ENCODE measurements around the gene ZER1.

DNA sequence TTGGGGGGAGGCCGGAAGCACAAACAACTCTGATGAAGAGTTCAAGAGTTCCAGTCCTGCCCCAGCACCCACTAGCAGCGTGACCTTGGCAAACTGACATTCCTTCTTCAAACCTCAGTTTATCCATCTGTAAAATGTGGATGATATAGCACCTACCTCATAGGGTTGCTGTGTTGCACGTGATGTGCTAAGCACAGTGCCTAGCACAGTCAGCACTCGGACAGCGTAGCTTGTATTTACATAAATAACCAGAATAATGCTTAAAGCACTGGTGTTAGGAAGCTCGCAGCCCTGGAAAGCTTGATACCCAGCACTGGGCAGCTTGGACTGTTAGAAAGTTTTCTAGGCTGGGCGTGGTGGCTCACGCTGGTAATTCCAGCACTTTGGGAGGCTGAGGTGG is 64.3 kb downstream of the ZER1 start:
- TF ChIP-seq, protein P1, sequence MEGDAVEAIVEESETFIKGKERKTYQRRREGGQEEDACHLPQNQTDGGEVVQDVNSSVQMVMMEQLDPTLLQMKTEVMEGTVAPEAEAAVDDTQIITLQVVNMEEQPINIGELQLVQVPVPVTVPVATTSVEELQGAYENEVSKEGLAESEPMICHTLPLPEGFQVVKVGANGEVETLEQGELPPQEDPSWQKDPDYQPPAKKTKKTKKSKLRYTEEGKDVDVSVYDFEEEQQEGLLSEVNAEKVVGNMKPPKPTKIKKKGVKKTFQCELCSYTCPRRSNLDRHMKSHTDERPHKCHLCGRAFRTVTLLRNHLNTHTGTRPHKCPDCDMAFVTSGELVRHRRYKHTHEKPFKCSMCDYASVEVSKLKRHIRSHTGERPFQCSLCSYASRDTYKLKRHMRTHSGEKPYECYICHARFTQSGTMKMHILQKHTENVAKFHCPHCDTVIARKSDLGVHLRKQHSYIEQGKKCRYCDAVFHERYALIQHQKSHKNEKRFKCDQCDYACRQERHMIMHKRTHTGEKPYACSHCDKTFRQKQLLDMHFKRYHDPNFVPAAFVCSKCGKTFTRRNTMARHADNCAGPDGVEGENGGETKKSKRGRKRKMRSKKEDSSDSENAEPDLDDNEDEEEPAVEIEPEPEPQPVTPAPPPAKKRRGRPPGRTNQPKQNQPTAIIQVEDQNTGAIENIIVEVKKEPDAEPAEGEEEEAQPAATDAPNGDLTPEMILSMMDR (IDR thresholded peaks at IDR 0.05), result no peak
- no peak for TF ChIP-seq POLR2A (IDR thresholded peaks at IDR 0.05)

Measured in body of pancreas (tissue), 4 donors.